MCF 10A (cell line): ENCODE results near the gene MORN1. TPM values are rescaled to one million over a fixed set of nuclear protein-coding genes. Genes with fewer than 3 reads are reported as not detected.
A peak's percentile ranks its signal among the peaks of the same experiment; 100 is the strongest.

Experiments used
- BruUV-seq: library from RNA; stranded (reverse); fragments of 400-500 nt; replicated peaks from 2 replicates; lab custom pipeline; 2021; lab: Mats Ljungman, UMichigan
- CTCF ChIA-PET: fragments of 300-600 bp; sonication (Branson Sonifier 250); formaldehyde crosslinking; extraction: SDS; loops from one replicate; lab custom pipeline; 2021; ENCODE audit warnings: antibody characterized with exemption, inconsistent platforms; lab: Yijun Ruan, JAX
- POLR2A ChIA-PET: fragments of 300-600, 350-650 bp; sonication (Branson Sonifier 250); formaldehyde crosslinking; extraction: SDS; loops from one replicate; lab custom pipeline; 2020; ENCODE audit warnings: antibody characterized with exemption, inconsistent platforms; lab: Yijun Ruan, JAX
- DNase-seq: peaks from one replicate; pipeline ENCODE4 v3.0.0-alpha.2; 2018; ENCODE audit not compliant: unreplicated experiment
- H3K27ac Mint-ChIP-seq: one replicate; pipeline ENCODE4 v1.8.0; 2022; ENCODE audit warnings: mild to moderate bottlenecking, low read depth, mixed read lengths; ENCODE audit not compliant: unreplicated experiment
- H3K27me3 Mint-ChIP-seq: one replicate; pipeline ENCODE4 v1.8.0; 2022; ENCODE audit warnings: mixed read lengths; ENCODE audit not compliant: insufficient read depth, unreplicated experiment
- H3K36me3 Mint-ChIP-seq: one replicate; pipeline ENCODE4 v1.8.0; 2022; ENCODE audit warnings: mild to moderate bottlenecking, moderate library complexity, mixed read lengths; ENCODE audit not compliant: insufficient read depth, unreplicated experiment
- H3K4me1 Mint-ChIP-seq: one replicate; pipeline ENCODE4 v1.8.0; 2022; ENCODE audit warnings: mixed read lengths; ENCODE audit not compliant: insufficient read depth, unreplicated experiment
- H3K4me3 Mint-ChIP-seq: one replicate; pipeline ENCODE4 v1.8.0; 2022; ENCODE audit warnings: mild to moderate bottlenecking, moderate library complexity, mixed read lengths; ENCODE audit not compliant: unreplicated experiment
- H3K9me3 Mint-ChIP-seq: one replicate; pipeline ENCODE4 v1.8.0; 2022; ENCODE audit warnings: mixed read lengths; ENCODE audit not compliant: unreplicated experiment
- intact Hi-C: fragments of 100-400 bp; cut with micrococcal nuclease; formaldehyde crosslinking; loops from 2 replicates; pipeline ENCODE4 v1.14.1; 2022
- total RNA-seq: library from RNA; stranded (reverse); gene quantifications from 2 replicates; pipeline ENCODE4 v1.2.3, GENCODE V29; 2022
- TF ChIP-seq, protein P1 (sequence below): fragments of 200-600 bp; IDR thresholded peaks from one replicate; pipeline ENCODE4 v1.8.0; 2022; ENCODE audit warnings: antibody characterized with exemption, mild to moderate bottlenecking; ENCODE audit not compliant: unreplicated experiment

MORN1 gene
- total RNA-seq, 1 experiment from 2014 or later, result 19.4 TPM

GRCh38 chr1:2379733-2380404 lies 11.5 kb downstream of the MORN1 start:
- Mint-ChIP-seq H3K27ac (no peak overlapping the region), H3K27me3 (no peaks in the 10 kb centered on the region), H3K4me1 (no peaks in the 10 kb centered on the region), H3K4me3 (no peak overlapping the region), H3K36me3 (peaks cover 15% of the 10 kb centered on the region), H3K9me3 (no peaks in the 10 kb centered on the region)
- intact Hi-C loops, result no loop called here
- BruUV-seq, result no TSS peak
- POLR2A ChIA-PET, result interaction anchor here (0.6 kb wide), 1 partner anchor 170 kb away, joined by 3 read pairs; no protein-coding TSS in a partner anchor
- TF ChIP-seq, protein P1, sequence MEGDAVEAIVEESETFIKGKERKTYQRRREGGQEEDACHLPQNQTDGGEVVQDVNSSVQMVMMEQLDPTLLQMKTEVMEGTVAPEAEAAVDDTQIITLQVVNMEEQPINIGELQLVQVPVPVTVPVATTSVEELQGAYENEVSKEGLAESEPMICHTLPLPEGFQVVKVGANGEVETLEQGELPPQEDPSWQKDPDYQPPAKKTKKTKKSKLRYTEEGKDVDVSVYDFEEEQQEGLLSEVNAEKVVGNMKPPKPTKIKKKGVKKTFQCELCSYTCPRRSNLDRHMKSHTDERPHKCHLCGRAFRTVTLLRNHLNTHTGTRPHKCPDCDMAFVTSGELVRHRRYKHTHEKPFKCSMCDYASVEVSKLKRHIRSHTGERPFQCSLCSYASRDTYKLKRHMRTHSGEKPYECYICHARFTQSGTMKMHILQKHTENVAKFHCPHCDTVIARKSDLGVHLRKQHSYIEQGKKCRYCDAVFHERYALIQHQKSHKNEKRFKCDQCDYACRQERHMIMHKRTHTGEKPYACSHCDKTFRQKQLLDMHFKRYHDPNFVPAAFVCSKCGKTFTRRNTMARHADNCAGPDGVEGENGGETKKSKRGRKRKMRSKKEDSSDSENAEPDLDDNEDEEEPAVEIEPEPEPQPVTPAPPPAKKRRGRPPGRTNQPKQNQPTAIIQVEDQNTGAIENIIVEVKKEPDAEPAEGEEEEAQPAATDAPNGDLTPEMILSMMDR, result no peak
- CTCF ChIA-PET, result interaction anchor here (0.6 to 6.6 kb wide), 2 partner anchors 127 to 183 kb away, joined by 3 to 116 read pairs; partner anchors contain the start of gene FAAP20
- DNase-seq, result no peak

- no peak for DNase-seq
- ChIA-PET POLR2A (interaction anchor here (0.6 to 1.4 kb wide), 3 partner anchors 144 to 189 kb away, joined by 3 to 7 read pairs (median 3); partner anchors contain the start of gene FAAP20), CTCF (interaction anchor here (0.7 to 6.6 kb wide), 3 partner anchors 177 to 1367 kb away, joined by 3 to 116 read pairs (median 3); partner anchors contain the start of gene FAAP20)
- Mint-ChIP-seq H3K9me3 (no peaks in the 10 kb centered on the region), H3K27me3 (no peaks in the 10 kb centered on the region), H3K4me3 (no peak overlapping the region), H3K4me1 (no peaks in the 10 kb centered on the region), H3K27ac (peak overlapping the region; percentile 35), H3K36me3 (peaks cover 15% of the 10 kb centered on the region)
- TF ChIP-seq, protein P1, result no peak
- intact Hi-C loops, result no loop called here
- BruUV-seq, result no TSS peak
These were observed 12.2 kb downstream of the MORN1 start for GRCh38 chr1:2378956-2379732.

DNA sequence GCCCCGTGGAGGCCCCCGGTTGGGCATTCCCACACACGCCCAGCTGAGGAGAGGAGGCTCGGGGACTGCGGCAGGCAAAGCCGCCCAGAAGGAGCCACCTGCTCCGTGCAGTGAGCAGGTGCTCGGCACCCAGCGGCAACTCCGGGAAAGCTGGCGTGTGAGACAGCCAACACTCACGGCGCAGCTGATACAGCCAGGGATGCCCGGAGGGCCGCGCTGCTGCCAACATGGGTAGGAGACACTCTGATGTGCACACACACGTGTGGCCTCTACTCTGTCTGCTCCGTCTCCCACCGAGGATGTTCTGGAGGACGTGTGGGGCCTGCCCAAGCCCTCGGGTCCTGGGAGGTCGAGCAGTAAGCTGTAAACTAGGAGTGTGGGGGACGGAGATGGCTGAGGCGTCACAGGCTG lies 12.9 kb downstream of the MORN1 start:
- no peaks in the 10 kb centered on the region for H3K27me3 Mint-ChIP-seq
- DNase-seq, result no peak
- H3K4me3 Mint-ChIP-seq, result no peak overlapping the region
- POLR2A ChIA-PET, result interaction anchor here (0.6 to 1.4 kb wide), 2 partner anchors 143 to 183 kb away, joined by 3 to 7 read pairs; partner anchors contain the start of gene FAAP20
- CTCF ChIA-PET, result interaction anchor here (0.7 to 6.6 kb wide), 3 partner anchors 176 to 1368 kb away, joined by 3 to 116 read pairs (median 3); partner anchors contain the start of gene FAAP20
- intact Hi-C loops, result no loop called here
- peaks cover 15% of the 10 kb centered on the region for H3K36me3 Mint-ChIP-seq
- no peak overlapping the region for H3K27ac Mint-ChIP-seq
- no peaks in the 10 kb centered on the region for H3K4me1 Mint-ChIP-seq
- TF ChIP-seq, protein P1, result no peak
- no peaks in the 10 kb centered on the region for H3K9me3 Mint-ChIP-seq
- BruUV-seq, result no TSS peak
